ENCODE measurements around the gene MBL2. TPM values are rescaled to one million over a fixed set of nuclear protein-coding genes. Genes with fewer than 3 reads are reported as not detected.

The MBL2 gene
- polyA plus RNA-seq, 1 of the 3 experiments (the other 2 are of a cell fraction): not detected

- no peak for TF ChIP-seq EZH2phosphoT487 (IDR thresholded peaks at IDR 0.05; ENCODE audit: borderline replicate concordance, low read depth)
- peak; percentile 73 for TF ChIP-seq RAD21 (IDR thresholded peaks at IDR 0.05; ENCODE audit: low read length)
- no peak for TF ChIP-seq EP300 (IDR thresholded peaks at IDR 0.05; ENCODE audit: borderline replicate concordance in 1 of 2, low read depth in 1 of 2, low read length in 1 of 2)
- TF ChIP-seq RFX5 (IDR thresholded peaks at IDR 0.05; ENCODE audit: low read length): no peak
- TF ChIP-seq, protein P1, sequence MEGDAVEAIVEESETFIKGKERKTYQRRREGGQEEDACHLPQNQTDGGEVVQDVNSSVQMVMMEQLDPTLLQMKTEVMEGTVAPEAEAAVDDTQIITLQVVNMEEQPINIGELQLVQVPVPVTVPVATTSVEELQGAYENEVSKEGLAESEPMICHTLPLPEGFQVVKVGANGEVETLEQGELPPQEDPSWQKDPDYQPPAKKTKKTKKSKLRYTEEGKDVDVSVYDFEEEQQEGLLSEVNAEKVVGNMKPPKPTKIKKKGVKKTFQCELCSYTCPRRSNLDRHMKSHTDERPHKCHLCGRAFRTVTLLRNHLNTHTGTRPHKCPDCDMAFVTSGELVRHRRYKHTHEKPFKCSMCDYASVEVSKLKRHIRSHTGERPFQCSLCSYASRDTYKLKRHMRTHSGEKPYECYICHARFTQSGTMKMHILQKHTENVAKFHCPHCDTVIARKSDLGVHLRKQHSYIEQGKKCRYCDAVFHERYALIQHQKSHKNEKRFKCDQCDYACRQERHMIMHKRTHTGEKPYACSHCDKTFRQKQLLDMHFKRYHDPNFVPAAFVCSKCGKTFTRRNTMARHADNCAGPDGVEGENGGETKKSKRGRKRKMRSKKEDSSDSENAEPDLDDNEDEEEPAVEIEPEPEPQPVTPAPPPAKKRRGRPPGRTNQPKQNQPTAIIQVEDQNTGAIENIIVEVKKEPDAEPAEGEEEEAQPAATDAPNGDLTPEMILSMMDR (IDR thresholded peaks at IDR 0.05): peak; percentile 60
- TF ChIP-seq REST (IDR thresholded peaks at IDR 0.05; ENCODE audit: low read depth, low read length): no peak
- TF ChIP-seq SMC3 (IDR thresholded peaks at IDR 0.05; ENCODE audit: low read depth, low read length): peak; percentile 26; the same call in 1 of the 2 replicates
- no peak for TF ChIP-seq USF2 (IDR thresholded peaks at IDR 0.05; ENCODE audit: borderline replicate concordance, low read depth, low read length)
- no peak for TF ChIP-seq ELF1 (IDR thresholded peaks at IDR 0.05)
- no peak for TF ChIP-seq RXRA (IDR thresholded peaks at IDR 0.05; ENCODE audit: borderline replicate concordance, low read depth)
- TF ChIP-seq GABPA (IDR thresholded peaks at IDR 0.05; ENCODE audit: low read depth): no peak
- TF ChIP-seq FOXM1 (IDR thresholded peaks at IDR 0.05; ENCODE audit: low read depth): no peak
- no peak for TF ChIP-seq JUND (IDR thresholded peaks at IDR 0.05)
- TF ChIP-seq SIN3A (IDR thresholded peaks at IDR 0.05; ENCODE audit: borderline replicate concordance, low read depth, low read length): no peak
- TF ChIP-seq PBX3 (IDR thresholded peaks at IDR 0.05): 0 out of 2 replicates have a peak, but pooled peaks have one; percentile 14
- Histone ChIP-seq H3K4me1 (ENCODE audit: control insufficient read depth in 1 of 2, insufficient read depth in 2 of 2, low read depth in 1 of 2, low read length in 1 of 2) (no peaks in the 10 kb centered on the region), H3F3A (replicated peaks; ENCODE audit: insufficient read depth) (no peaks in the 10 kb centered on the region), H3K79me2 (ENCODE audit: insufficient read depth) (no peaks in the 10 kb centered on the region), H3K9me3 (no peaks in the 10 kb centered on the region), H3K4me2 (no peak overlapping the region), H4K20me1 (ENCODE audit: insufficient read depth) (no peaks in the 10 kb centered on the region), H3K27ac (ENCODE audit: low read depth in 2 of 2, low read length in 1 of 2) (no peak overlapping the region), H3K27me3 (ENCODE audit: insufficient read depth) (no peaks in the 10 kb centered on the region), H3K9ac (no peak overlapping the region), H2AFZ (ENCODE audit: low read depth) (no peak overlapping the region), H3K9me2 (no peaks in the 10 kb centered on the region), H3K36me3 (replicated peaks in 1 of 2; ENCODE audit: control insufficient read depth in 1 of 2, insufficient read depth in 2 of 2, low read length in 1 of 2) (no peaks in the 10 kb centered on the region), H3K4me3 (ENCODE audit: low read depth in 2 of 2, low read length in 1 of 2) (peak overlapping the region in 1 of 2 experiments; percentile 35; a peak in 1 of 4 replicates)
- DNase-seq: peak; percentile 6
- ChIA-PET POLR2A (no interaction called here), CTCF (interaction anchor here (0.6 to 4.0 kb wide), 19 partner anchors 9 to 1582 kb away, joined by 3 to 27 read pairs (median 4); no protein-coding TSS in a partner anchor)
- WGBS (ENCODE audit: low lambda C conversion rate): 52% methylated on average over 3 of the region's 3 CpGs
Measured at GRCh38 chr10:52818019-52818418, 45.4 kb upstream of the MBL2 start.

Measured in SK-N-SH (cell line).